IPS-NIHi11 (cell line): ENCODE results near the gene CHMP2A.
"Not testable (repeated sequence)": the region's sequence is repeated elsewhere in the genome, so short reads cannot be mapped to it uniquely, and the experiment has no call there.

ENCODE experiments used
- DNase-seq: peaks from one replicate; pipeline ENCODE4 v3.0.0; 2012; ENCODE audit warnings: mixed read lengths, low spot score

CHMP2A gene

GRCh38 chr19:58555369-58555885, 522 bp upstream of the CHMP2A start:
- DNase-seq = no peak

GRCh38 chr19:58553799-58554493, 959 bp downstream of the CHMP2A start:
- DNase-seq = peak; percentile 26

- no peak for DNase-seq
These were observed 2.2 kb downstream of the CHMP2A start for GRCh38 chr19:58552655-58553054.

- DNase-seq = no peak
These were observed 3.1 kb downstream of the CHMP2A start for GRCh38 chr19:58551577-58552471.

GRCh38 chr19:58551123-58551497, 3.8 kb downstream of the CHMP2A start:
- no peak for DNase-seq

GRCh38 chr19:58550362-58551122, 4.4 kb downstream of the CHMP2A start:
- no peak for DNase-seq

- DNase-seq = no peak
These were observed 5.1 kb downstream of the CHMP2A start for GRCh38 chr19:58549664-58550361.

GRCh38 chr19:58548859-58549663, 5.8 kb downstream of the CHMP2A start:
- no peak for DNase-seq

- DNase-seq = no peak
These were observed 7.3 kb downstream of the CHMP2A start for GRCh38 chr19:58547323-58548312.

- no peak for DNase-seq
These were observed 8.8 kb downstream of the CHMP2A start for GRCh38 chr19:58546019-58546530.

GRCh38 chr19:58545286-58546018, 9.5 kb downstream of the CHMP2A start:
- no peak for DNase-seq

GRCh38 chr19:58544591-58545285, 10.2 kb downstream of the CHMP2A start:
- peak; percentile 97 for DNase-seq

GRCh38 chr19:58543826-58544590, 10.9 kb downstream of the CHMP2A start, which contains the start of gene TRIM28:
TSS of gene TRIM28 (plus strand) at chr19:58544064. CDS start at chr19:58544758, 694 bp downstream.
- peak; percentile 99 for DNase-seq

- DNase-seq = not testable (repeated sequence)
These were observed 12.1 kb downstream of the CHMP2A start for GRCh38 chr19:58542641-58543372.

GRCh38 chr19:58539169-58539559, 15.7 kb downstream of the CHMP2A start:
- not testable (repeated sequence) for DNase-seq
